HG03159 (cell line): ENCODE data around the gene ZBTB20.
A peak's percentile ranks its signal among the peaks of the same experiment; 100 is the strongest.

Experiments
- ATAC-seq: cut with Tn5 transposase; IDR thresholded peaks from one replicate; pipeline ENCODE4 v1.9.1; 2021; ENCODE audit warnings: mild to moderate bottlenecking, moderate library complexity; ENCODE audit not compliant: unreplicated experiment

The ZBTB20 gene

GRCh38 chr3:115089481-115089880 is 57.6 kb downstream of the ZBTB20 start:
- no peak for ATAC-seq

GRCh38 chr3:115087512-115087911 is 59.6 kb downstream of the ZBTB20 start:
- no peak for ATAC-seq

- no peak for ATAC-seq
These were observed 60.7 kb downstream of the ZBTB20 start for GRCh38 chr3:115086344-115086743.

GRCh38 chr3:115085197-115085865 is 61.8 kb downstream of the ZBTB20 start:
- ATAC-seq, result no peak

- no peak for ATAC-seq
These were observed 62.4 kb downstream of the ZBTB20 start for GRCh38 chr3:115084686-115085085.

GRCh38 chr3:115082260-115082659 is 64.8 kb downstream of the ZBTB20 start:
- ATAC-seq, result no peak

- no peak for ATAC-seq
These were observed 65.6 kb downstream of the ZBTB20 start for GRCh38 chr3:115081444-115081843.

GRCh38 chr3:115077501-115078250 is 69.4 kb downstream of the ZBTB20 start:
- no peak for ATAC-seq

- ATAC-seq, result no peak
These were observed 72.6 kb downstream of the ZBTB20 start for GRCh38 chr3:115074502-115074901.

- ATAC-seq, result no peak
These were observed 74.6 kb downstream of the ZBTB20 start for GRCh38 chr3:115072265-115073021.

GRCh38 chr3:115071601-115072000 is 75.5 kb downstream of the ZBTB20 start:
- ATAC-seq, result no peak

- ATAC-seq, result no peak
These were observed 75.9 kb downstream of the ZBTB20 start for GRCh38 chr3:115071166-115071565.

GRCh38 chr3:115068799-115069198 is 78.3 kb downstream of the ZBTB20 start:
- ATAC-seq, result no peak

- no peak for ATAC-seq
These were observed 84.6 kb downstream of the ZBTB20 start for GRCh38 chr3:115062412-115062956.

- ATAC-seq, result no peak
These were observed 85.1 kb downstream of the ZBTB20 start for GRCh38 chr3:115062009-115062408.

GRCh38 chr3:115052906-115053305 is 94.2 kb downstream of the ZBTB20 start:
- ATAC-seq, result no peak

- ATAC-seq, result no peak
These were observed 104.7 kb downstream of the ZBTB20 start for GRCh38 chr3:115042351-115042750.

- peak; percentile 72 for ATAC-seq
These were observed 106.3 kb downstream of the ZBTB20 start for GRCh38 chr3:115040673-115041286.

GRCh38 chr3:115040246-115040645 is 106.8 kb downstream of the ZBTB20 start:
- no peak for ATAC-seq

GRCh38 chr3:115038817-115039216 is 108.3 kb downstream of the ZBTB20 start:
- no peak for ATAC-seq

- no peak for ATAC-seq
These were observed 124.2 kb downstream of the ZBTB20 start for GRCh38 chr3:115022835-115023398.
